ENCODE data around the gene PSMA6. TPM values are rescaled to one million over a fixed set of nuclear protein-coding genes. Genes with fewer than 3 reads are reported as not detected.
A peak's percentile ranks its signal among the peaks of the same experiment; 100 is the strongest.

The PSMA6 gene
- total RNA-seq, 1 experiment from 2014 or later: 392 TPM

DNA sequence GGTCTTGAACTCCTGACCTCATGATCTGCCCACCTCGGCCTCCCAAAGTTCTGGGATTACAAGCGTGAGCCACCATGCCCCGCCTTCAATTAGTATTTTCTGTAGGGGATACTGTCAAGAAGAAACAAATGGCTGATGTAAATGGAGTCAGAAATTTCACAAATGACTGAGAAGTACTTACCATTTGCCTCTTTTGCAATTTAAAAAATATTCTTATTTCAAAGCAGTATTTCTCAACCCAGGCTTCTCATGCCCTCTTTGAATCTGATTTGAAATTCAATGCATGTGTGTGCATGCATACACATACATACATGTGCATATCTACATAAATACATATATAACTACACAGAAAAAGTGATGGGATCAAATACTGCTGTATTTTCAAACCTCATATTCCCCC is 4.4 kb downstream of the PSMA6 start:
- ChIA-PET CTCF (no interaction called here), POLR2A (ENCODE audit: low non-redundant PET) (no interaction called here)
- H3K36me3 ChIP-seq (ENCODE audit: insufficient read depth, low read length, poor library complexity, severe bottlenecking): no peaks in the 10 kb centered on the region
- no peaks in the 10 kb centered on the region for H3K27me3 ChIP-seq (replicated peaks; ENCODE audit: insufficient read depth, low read depth, low read length, poor library complexity)
- no TSS peak for BruUV-seq (replicated peaks)
- H3K27ac ChIP-seq (ENCODE audit: low read depth, low read length, poor library complexity, severe bottlenecking): peak overlapping the region; percentile 38
- H3K4me1 ChIP-seq (ENCODE audit: insufficient read depth, low read length, poor library complexity, severe bottlenecking): peaks cover 21% of the 10 kb centered on the region
- H3K9me3 ChIP-seq (ENCODE audit: low read depth, low read length, poor library complexity, severe bottlenecking): no peaks in the 10 kb centered on the region
- DNase-seq (ENCODE audit: low spot score): no peak
- TF ChIP-seq, protein P1, sequence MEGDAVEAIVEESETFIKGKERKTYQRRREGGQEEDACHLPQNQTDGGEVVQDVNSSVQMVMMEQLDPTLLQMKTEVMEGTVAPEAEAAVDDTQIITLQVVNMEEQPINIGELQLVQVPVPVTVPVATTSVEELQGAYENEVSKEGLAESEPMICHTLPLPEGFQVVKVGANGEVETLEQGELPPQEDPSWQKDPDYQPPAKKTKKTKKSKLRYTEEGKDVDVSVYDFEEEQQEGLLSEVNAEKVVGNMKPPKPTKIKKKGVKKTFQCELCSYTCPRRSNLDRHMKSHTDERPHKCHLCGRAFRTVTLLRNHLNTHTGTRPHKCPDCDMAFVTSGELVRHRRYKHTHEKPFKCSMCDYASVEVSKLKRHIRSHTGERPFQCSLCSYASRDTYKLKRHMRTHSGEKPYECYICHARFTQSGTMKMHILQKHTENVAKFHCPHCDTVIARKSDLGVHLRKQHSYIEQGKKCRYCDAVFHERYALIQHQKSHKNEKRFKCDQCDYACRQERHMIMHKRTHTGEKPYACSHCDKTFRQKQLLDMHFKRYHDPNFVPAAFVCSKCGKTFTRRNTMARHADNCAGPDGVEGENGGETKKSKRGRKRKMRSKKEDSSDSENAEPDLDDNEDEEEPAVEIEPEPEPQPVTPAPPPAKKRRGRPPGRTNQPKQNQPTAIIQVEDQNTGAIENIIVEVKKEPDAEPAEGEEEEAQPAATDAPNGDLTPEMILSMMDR (conservative IDR thresholded peaks at IDR 0.05; ENCODE audit: low read depth, low read length): no peak
- TF ChIP-seq EZH2 (IDR thresholded peaks at IDR 0.05; ENCODE audit: borderline replicate concordance, low read depth, low read length, poor library complexity, severe bottlenecking): no peak
- intact Hi-C loops (cut with micrococcal nuclease; ENCODE audit: unreplicated experiment): loop anchor here (10.0 kb wide), 1 partner anchor 172 kb away; the partner anchor contains the start of genes PPP2R3C and PRORP
- no peak overlapping the region for H3K4me3 ChIP-seq (ENCODE audit: low read depth, low read length, poor library complexity, severe bottlenecking)

DNA sequence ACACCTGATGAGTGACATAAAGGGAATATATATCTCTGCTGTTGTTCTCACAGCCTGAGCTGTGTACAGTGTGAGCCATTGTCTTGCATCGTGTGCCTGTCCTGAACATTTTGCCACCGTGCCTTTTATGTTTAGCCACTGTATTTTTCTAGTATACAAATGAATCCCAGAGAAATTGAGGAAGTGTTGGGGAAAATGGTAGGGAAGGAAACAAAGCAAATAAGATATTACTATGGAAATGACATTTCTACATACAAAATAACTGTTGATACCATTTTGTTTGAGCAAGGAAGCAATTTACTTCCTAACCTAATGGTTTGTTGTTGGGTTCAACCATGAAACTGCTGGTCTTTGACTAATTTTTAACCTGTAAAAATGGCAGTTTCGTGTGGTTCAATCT is 5.5 kb downstream of the PSMA6 start:
- no peaks in the 10 kb centered on the region for H3K27me3 ChIP-seq (replicated peaks; ENCODE audit: insufficient read depth, low read depth, low read length, poor library complexity)
- no peak for DNase-seq (ENCODE audit: low spot score)
- POLR2A ChIA-PET (ENCODE audit: low non-redundant PET): no interaction called here
- no TSS peak for BruUV-seq (replicated peaks)
- CTCF ChIA-PET: no interaction called here
- H3K9me3 ChIP-seq (ENCODE audit: low read depth, low read length, poor library complexity, severe bottlenecking): no peaks in the 10 kb centered on the region
- H3K36me3 ChIP-seq (ENCODE audit: insufficient read depth, low read length, poor library complexity, severe bottlenecking): no peaks in the 10 kb centered on the region
- H3K4me3 ChIP-seq (ENCODE audit: low read depth, low read length, poor library complexity, severe bottlenecking): no peak overlapping the region
- peaks cover 21% of the 10 kb centered on the region for H3K4me1 ChIP-seq (ENCODE audit: insufficient read depth, low read length, poor library complexity, severe bottlenecking)
- no peak overlapping the region for H3K27ac ChIP-seq (ENCODE audit: low read depth, low read length, poor library complexity, severe bottlenecking)
- intact Hi-C loops (cut with micrococcal nuclease; ENCODE audit: unreplicated experiment): loop anchor here (10.0 kb wide), 1 partner anchor 173 kb away; the partner anchor contains the start of genes PPP2R3C and PRORP
- no peak for TF ChIP-seq EZH2 (IDR thresholded peaks at IDR 0.05; ENCODE audit: borderline replicate concordance, low read depth, low read length, poor library complexity, severe bottlenecking)
- TF ChIP-seq, protein P1 (conservative IDR thresholded peaks at IDR 0.05; ENCODE audit: low read depth, low read length): no peak

DNA sequence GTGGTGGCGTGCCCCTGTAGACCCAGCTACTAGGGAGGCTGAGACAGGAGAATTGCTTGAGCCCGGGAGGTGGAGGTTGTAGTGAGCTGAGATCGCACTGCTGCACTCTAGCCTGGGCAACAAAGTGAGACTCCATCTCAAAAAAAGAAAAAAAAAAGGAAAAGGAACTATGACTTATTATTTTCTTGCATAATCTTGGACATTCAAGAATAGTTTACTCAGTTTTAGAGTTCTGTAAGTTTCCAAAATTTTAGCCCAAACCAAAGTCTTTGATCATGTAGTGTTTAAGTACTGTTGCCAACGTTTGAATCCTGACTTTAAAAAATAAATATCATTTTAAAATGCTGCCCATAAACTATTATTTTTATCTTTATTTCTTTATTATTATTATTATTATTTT is 6.2 kb downstream of the PSMA6 start:
- intact Hi-C loops (cut with micrococcal nuclease; ENCODE audit: unreplicated experiment): loop anchor here (10.0 kb wide), 1 partner anchor 174 kb away; the partner anchor contains the start of genes PPP2R3C and PRORP
- ChIA-PET CTCF (no interaction called here), POLR2A (ENCODE audit: low non-redundant PET) (no interaction called here)
- Histone ChIP-seq H3K4me1 (ENCODE audit: insufficient read depth, low read length, poor library complexity, severe bottlenecking) (peaks cover 21% of the 10 kb centered on the region), H3K36me3 (ENCODE audit: insufficient read depth, low read length, poor library complexity, severe bottlenecking) (no peaks in the 10 kb centered on the region), H3K9me3 (ENCODE audit: low read depth, low read length, poor library complexity, severe bottlenecking) (no peaks in the 10 kb centered on the region), H3K27ac (ENCODE audit: low read depth, low read length, poor library complexity, severe bottlenecking) (no peak overlapping the region), H3K27me3 (replicated peaks; ENCODE audit: insufficient read depth, low read depth, low read length, poor library complexity) (no peaks in the 10 kb centered on the region), H3K4me3 (ENCODE audit: low read depth, low read length, poor library complexity, severe bottlenecking) (no peak overlapping the region)
- no peak for DNase-seq (ENCODE audit: low spot score)
- no TSS peak for BruUV-seq (replicated peaks)
- TF ChIP-seq, protein P1 (conservative IDR thresholded peaks at IDR 0.05; ENCODE audit: low read depth, low read length): no peak
- TF ChIP-seq EZH2 (IDR thresholded peaks at IDR 0.05; ENCODE audit: borderline replicate concordance, low read depth, low read length, poor library complexity, severe bottlenecking): no peak
